ENCODE measurements around the gene ZNF670. TPM values are rescaled to one million over a fixed set of nuclear protein-coding genes. Genes with fewer than 3 reads are reported as not detected.

The ZNF670 gene
- total RNA-seq, 1 donor from 2014 or later, result 3.7 TPM

GRCh38 chr1:247107694-247108093, 29.1 kb upstream of the ZNF670 start:
- Histone ChIP-seq H3K27me3 (ENCODE audit: control insufficient read depth, insufficient read depth, low read length) (no peaks in the 10 kb centered on the region), H3K36me3 (ENCODE audit: control insufficient read depth, insufficient read depth, low read length) (no peaks in the 10 kb centered on the region), H3K4me3 (ENCODE audit: low read depth, low read length) (no peak overlapping the region)
- FAIRE-seq (no peak), DNase-seq (ENCODE audit: low read depth) (no peak)
- TF ChIP-seq, protein P1, sequence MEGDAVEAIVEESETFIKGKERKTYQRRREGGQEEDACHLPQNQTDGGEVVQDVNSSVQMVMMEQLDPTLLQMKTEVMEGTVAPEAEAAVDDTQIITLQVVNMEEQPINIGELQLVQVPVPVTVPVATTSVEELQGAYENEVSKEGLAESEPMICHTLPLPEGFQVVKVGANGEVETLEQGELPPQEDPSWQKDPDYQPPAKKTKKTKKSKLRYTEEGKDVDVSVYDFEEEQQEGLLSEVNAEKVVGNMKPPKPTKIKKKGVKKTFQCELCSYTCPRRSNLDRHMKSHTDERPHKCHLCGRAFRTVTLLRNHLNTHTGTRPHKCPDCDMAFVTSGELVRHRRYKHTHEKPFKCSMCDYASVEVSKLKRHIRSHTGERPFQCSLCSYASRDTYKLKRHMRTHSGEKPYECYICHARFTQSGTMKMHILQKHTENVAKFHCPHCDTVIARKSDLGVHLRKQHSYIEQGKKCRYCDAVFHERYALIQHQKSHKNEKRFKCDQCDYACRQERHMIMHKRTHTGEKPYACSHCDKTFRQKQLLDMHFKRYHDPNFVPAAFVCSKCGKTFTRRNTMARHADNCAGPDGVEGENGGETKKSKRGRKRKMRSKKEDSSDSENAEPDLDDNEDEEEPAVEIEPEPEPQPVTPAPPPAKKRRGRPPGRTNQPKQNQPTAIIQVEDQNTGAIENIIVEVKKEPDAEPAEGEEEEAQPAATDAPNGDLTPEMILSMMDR (IDR thresholded peaks at IDR 0.05; ENCODE audit: insufficient read depth, low read length, severe bottlenecking), result no peak

DNA sequence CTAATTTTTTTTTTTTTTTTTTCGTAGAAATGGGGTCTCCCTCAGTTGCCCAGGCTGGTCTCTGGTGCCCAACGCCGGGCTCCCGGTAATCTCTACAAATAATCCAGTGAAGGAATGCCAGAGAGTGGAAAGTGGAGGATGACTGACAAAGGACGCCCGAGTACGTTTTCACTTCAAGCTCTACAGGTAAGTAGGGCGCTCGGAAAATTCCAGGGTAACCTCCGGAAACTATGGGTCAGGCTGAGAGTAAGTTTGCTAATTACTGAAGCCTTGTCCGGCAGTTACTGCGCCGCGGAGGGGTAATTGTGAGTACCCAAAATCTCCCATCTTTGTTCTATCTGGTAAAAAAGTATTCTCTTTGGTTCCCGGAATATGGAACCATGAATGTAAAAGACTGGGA, 27.4 kb upstream of the ZNF670 start:
- no peak for FAIRE-seq
- peaks cover 4% of the 10 kb centered on the region for H3K36me3 ChIP-seq (ENCODE audit: control insufficient read depth, insufficient read depth, low read length)
- no peak for DNase-seq (ENCODE audit: low read depth)
- no peak overlapping the region for H3K4me3 ChIP-seq (ENCODE audit: low read depth, low read length)
- TF ChIP-seq, protein P1 (IDR thresholded peaks at IDR 0.05; ENCODE audit: insufficient read depth, low read length, severe bottlenecking), result no peak
- H3K27me3 ChIP-seq (ENCODE audit: control insufficient read depth, insufficient read depth, low read length), result no peaks in the 10 kb centered on the region

DNA sequence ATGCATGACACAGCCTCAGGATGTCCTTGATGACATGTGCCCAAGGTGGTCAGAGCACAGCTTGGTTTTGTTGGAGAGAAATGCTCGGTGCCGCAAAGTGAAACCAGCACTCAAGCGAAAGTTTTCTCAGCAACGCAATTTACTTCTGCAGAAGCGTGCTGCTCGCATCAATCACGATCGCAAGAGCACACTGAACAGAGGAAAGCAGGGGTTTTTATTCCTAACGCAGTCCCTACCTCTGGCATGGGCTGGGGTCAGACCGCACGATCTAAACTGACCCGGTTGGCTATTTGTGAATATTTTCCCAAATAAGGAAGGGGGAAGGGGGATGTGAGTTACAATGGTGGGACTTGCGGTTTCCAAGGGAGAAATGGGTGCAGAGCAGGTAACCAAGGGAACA, 26.4 kb upstream of the ZNF670 start:
- Histone ChIP-seq H3K4me3 (ENCODE audit: low read depth, low read length) (no peak overlapping the region), H3K36me3 (ENCODE audit: control insufficient read depth, insufficient read depth, low read length) (peaks cover 10% of the 10 kb centered on the region), H3K27me3 (ENCODE audit: control insufficient read depth, insufficient read depth, low read length) (no peaks in the 10 kb centered on the region)
- FAIRE-seq (no peak), DNase-seq (ENCODE audit: low read depth) (no peak)
- TF ChIP-seq, protein P1 (IDR thresholded peaks at IDR 0.05; ENCODE audit: insufficient read depth, low read length, severe bottlenecking), result no peak

DNA sequence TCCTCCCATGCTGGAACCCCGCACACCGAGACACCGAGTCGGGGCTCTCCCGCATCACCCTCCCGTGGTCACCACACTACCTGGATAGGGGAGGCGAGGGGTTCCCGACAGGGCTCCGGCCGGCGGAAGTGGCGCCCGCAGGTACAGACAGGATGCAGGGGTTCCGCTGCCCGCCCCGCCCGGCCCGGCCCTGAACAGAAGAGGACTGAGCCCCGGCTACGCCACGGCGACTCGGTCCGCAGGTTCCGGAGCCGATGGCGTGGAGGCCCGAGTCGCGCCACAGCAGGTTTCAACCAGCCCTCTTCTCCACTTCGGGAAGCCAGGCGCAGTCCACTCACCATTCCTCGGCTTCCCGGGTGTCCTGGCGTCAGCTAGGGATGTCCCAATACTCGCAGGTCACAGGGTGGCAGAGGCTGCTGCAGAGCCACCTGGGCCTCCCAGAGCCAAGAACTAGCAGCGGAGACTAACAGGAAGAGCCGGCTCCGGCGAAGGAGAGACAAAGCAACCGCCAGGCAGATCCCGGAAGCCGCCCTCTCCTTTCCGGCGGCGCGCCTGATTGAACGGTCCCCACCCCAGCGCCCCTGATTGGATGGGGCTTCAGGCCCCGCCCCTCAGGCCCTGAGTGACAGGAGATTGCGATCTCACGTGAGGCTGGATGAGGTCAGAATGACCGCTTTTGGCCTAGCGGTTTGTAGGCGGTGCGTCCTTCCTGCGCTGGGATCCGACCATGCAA, 25.4 kb upstream of the ZNF670 start, which contains the start of gene ZNF669:
Gene ZNF669, minus strand, starts transcription at position 498 of the 733 bp plus-strand sequence. Its CDS starts 157 bp downstream, at position 341.
- no peaks in the 10 kb centered on the region for H3K27me3 ChIP-seq (ENCODE audit: control insufficient read depth, insufficient read depth, low read length)
- H3K4me3 ChIP-seq (ENCODE audit: low read depth, low read length), result peak within 1 kb of the TSS; percentile 59
- TF ChIP-seq, protein P1 (IDR thresholded peaks at IDR 0.05; ENCODE audit: insufficient read depth, low read length, severe bottlenecking), result no peak
- DNase-seq (ENCODE audit: low read depth), result peak; percentile 84
- FAIRE-seq, result no peak
- H3K36me3 ChIP-seq (ENCODE audit: control insufficient read depth, insufficient read depth, low read length), result peaks cover 10% of the 10 kb centered on the region

- no peaks in the 10 kb centered on the region for H3K27me3 ChIP-seq (ENCODE audit: control insufficient read depth, insufficient read depth, low read length)
- H3K4me3 ChIP-seq (ENCODE audit: low read depth, low read length), result no peak overlapping the region
- H3K36me3 ChIP-seq (ENCODE audit: control insufficient read depth, insufficient read depth, low read length), result peaks cover 10% of the 10 kb centered on the region
- FAIRE-seq (no peak), DNase-seq (ENCODE audit: low read depth) (peak; percentile 62)
- TF ChIP-seq, protein P1 (IDR thresholded peaks at IDR 0.05; ENCODE audit: insufficient read depth, low read length, severe bottlenecking), result no peak
Measured at GRCh38 chr1:247102381-247102780, 23.8 kb upstream of the ZNF670 start.

Measured in bronchial epithelial cell (primary cell).